ENCODE data around the gene KRTAP19-5. TPM values are rescaled to one million over a fixed set of nuclear protein-coding genes. Genes with fewer than 3 reads are reported as not detected.

Gene KRTAP19-5
- not detected in 2 replicates for total RNA-seq

DNA sequence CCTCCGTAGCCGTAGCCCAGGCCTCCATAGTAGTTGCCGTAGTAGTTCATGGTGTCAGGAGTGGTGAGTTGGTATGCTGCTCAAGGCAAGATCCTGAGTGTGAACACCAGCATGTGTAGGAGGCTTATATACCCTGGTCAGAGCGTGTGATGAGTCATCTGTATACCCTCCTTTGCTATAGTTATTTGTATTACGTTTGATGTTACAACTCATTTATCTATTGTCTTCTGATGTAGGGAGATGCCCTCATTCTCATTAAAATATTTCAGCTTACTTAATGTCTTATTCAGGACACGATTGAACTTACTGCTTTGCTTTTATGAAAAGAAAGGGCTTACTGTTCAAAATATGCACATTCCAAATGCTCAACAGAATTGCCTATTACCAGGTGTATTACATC is at the start of gene KRTAP19-5:
Gene KRTAP19-5 (minus strand): TSS at position 101 of the 400 bp plus-strand sequence. CDS start 51 bp downstream, at position 50.

DNA sequence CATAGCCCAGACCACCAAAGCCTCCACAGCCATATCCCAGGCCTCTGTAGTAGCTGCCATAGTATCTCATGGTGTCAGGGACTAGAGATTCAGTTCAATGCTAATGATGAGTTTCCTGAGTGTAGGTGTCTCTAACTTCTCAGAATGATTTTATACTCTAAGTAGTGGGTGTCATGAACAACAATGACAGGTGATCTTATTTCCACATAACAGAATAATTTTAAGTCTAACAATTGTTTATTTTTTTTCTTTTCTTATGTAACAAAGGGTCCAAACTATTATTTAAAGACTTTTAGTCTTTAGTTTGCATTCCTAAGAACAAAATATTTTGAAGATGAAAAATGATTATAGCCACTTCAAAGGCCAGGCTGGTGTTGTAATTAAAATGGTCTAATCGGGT is 39.8 kb upstream of the KRTAP19-5 start, which contains the start of gene KRTAP19-6:
Gene KRTAP19-6 (minus strand): TSS at position 101 of the 400 bp plus-strand sequence. CDS start 31 bp downstream, at position 70.

DNA sequence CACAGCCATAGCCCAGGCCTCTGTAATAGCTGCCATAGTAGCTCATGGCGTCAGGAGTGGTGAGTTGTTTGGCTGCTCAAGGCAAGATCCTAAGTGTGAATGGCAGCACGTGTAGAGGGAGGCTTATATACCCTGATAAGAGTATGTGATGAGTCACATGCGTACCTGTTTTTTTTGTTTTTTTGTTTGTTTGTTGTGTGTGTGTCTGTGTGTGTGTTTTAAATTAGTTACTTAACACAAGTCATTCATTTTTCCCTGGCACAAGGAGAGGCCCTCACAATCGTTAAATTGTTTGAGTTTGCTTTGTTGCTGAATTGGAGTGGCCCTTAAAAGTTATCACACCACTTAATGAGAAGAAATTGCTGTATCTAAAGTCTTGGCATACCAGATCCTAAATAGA is 4.9 kb downstream of the KRTAP19-5 start, which contains the start of gene KRTAP19-4:
Gene KRTAP19-4 (minus strand): TSS at position 101 of the 400 bp plus-strand sequence. CDS start 55 bp downstream, at position 46.

DNA sequence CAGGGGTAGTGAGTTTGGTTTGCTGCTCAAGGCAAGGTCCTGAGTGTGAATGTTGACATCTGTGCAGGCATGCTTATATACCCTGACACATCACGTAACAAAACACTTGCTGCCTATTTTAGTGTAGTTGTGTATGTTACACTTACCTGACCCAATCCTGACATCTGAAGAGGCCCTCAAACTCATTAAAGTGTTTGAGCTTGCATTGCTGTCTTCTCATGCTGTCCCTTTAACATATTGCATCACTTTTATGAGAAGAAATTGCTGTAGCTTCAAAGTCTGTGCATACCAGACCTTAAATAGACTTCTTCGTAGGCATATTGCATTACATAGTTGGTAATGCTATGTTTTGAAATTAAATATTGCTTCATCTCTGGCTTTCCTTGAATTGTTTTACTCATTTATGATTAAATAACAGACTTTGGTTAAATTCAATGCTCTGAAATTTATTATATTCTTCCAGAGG is 9.9 kb downstream of the KRTAP19-5 start, which contains the start of gene KRTAP19-3:
Gene KRTAP19-3 (minus strand): TSS at position 51 of the 466 bp plus-strand sequence. CDS start 56 bp downstream, outside the sequence.

DNA sequence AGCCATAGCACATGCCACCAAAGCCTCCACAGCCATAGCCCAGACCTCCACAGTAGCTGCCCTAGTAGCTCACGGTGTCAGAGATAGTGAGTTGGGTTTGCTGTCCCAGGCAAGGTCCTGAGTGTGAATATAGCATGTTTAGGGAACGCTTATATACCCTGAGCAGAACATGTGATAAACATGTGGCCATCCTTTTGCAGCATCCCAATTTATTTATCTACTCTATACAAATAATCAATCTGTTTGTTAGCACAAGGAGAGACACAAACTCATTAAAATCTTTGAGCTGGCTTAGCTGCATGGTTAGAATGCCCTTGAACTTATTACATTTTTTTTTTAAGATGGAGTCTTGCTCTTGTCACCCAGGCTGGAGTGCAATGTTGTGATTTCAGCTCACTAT is 14.6 kb downstream of the KRTAP19-5 start, which contains the start of gene KRTAP19-2:
Gene KRTAP19-2 (minus strand): TSS at position 101 of the 400 bp plus-strand sequence. CDS start 88 bp downstream, at position 13.

DNA sequence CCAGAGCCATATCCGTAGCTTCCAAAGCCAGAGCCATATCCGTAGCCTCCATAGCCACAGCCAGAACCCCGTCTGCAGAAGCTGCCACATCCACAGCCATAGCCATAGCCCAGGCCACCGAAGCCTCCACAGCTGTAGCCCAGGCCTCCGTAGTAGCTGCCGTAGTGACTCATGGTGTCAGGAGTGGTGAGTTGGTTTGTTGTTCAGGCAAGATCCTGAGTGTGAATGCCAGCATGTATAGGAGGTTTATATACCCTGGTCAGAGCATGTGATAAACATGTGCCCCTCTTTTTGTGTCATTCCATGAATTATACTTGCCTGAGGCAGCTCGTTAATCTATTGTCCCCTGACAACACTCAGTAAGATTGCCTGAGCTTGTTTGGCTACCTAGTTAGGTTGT is 21.8 kb downstream of the KRTAP19-5 start, which contains the start of gene KRTAP19-1:
Gene KRTAP19-1 (minus strand): TSS at position 223 of the 400 bp plus-strand sequence. CDS start 50 bp downstream, at position 173.

Other genes with a start within 250 kb of the KRTAP19-5 start
- not detected in 2 replicates for gene KRTAP24-1, start 219.2 kb downstream of the KRTAP19-5 start, total RNA-seq
- gene KRTAP25-1, start 212.6 kb downstream of the KRTAP19-5 start, total RNA-seq, result not detected in 2 replicates
- not detected in 2 replicates for gene KRTAP26-1, start 181.8 kb downstream of the KRTAP19-5 start, total RNA-seq
- not detected in 2 replicates for gene KRTAP27-1, start 164.4 kb downstream of the KRTAP19-5 start, total RNA-seq
- gene KRTAP23-1, start 153.5 kb downstream of the KRTAP19-5 start, total RNA-seq, result not detected in 2 replicates
- not detected in 2 replicates for gene KRTAP13-2, start 129.9 kb downstream of the KRTAP19-5 start, total RNA-seq
- gene KRTAP13-1, start 106.1 kb downstream of the KRTAP19-5 start, total RNA-seq, result not detected in 2 replicates
- not detected in 2 replicates for gene KRTAP13-3, start 76.2 kb downstream of the KRTAP19-5 start, total RNA-seq
- gene KRTAP13-4, start 71.9 kb downstream of the KRTAP19-5 start, total RNA-seq, result not detected in 2 replicates
- not detected in 2 replicates for gene KRTAP15-1, start 61.9 kb downstream of the KRTAP19-5 start, total RNA-seq
- not detected in 2 replicates for gene KRTAP19-1, start 21.8 kb downstream of the KRTAP19-5 start, total RNA-seq
- not detected in 2 replicates for gene KRTAP19-2, start 14.7 kb downstream of the KRTAP19-5 start, total RNA-seq
- not detected in 2 replicates for gene KRTAP19-3, start 10.1 kb downstream of the KRTAP19-5 start, total RNA-seq
- not detected in 2 replicates for gene KRTAP19-4, start 5.0 kb downstream of the KRTAP19-5 start, total RNA-seq
- not detected in 2 replicates for gene KRTAP19-6, start 39.7 kb upstream of the KRTAP19-5 start, total RNA-seq
- not detected in 2 replicates for gene KRTAP19-7, start 59.2 kb upstream of the KRTAP19-5 start, total RNA-seq
- not detected in 2 replicates for gene KRTAP22-2, start 88.3 kb upstream of the KRTAP19-5 start, total RNA-seq
- gene KRTAP6-3, start 90.3 kb upstream of the KRTAP19-5 start, total RNA-seq, result not detected in 2 replicates
- gene KRTAP6-2, start 96.8 kb upstream of the KRTAP19-5 start, total RNA-seq, result not detected in 2 replicates
- not detected in 2 replicates for gene KRTAP22-1, start 98.9 kb upstream of the KRTAP19-5 start, total RNA-seq
- not detected in 2 replicates for gene KRTAP6-1, start 111.8 kb upstream of the KRTAP19-5 start, total RNA-seq
- not detected in 2 replicates for gene KRTAP20-1, start 114.3 kb upstream of the KRTAP19-5 start, total RNA-seq
- not detected in 2 replicates for gene KRTAP20-4, start 118.5 kb upstream of the KRTAP19-5 start, total RNA-seq
- not detected in 2 replicates for gene KRTAP20-2, start 133.1 kb upstream of the KRTAP19-5 start, total RNA-seq
- gene KRTAP20-3, start 140.7 kb upstream of the KRTAP19-5 start, total RNA-seq, result not detected in 2 replicates
- not detected in 2 replicates for gene KRTAP21-3, start 216.6 kb upstream of the KRTAP19-5 start, total RNA-seq
- gene KRTAP21-2, start 245.1 kb upstream of the KRTAP19-5 start, total RNA-seq, result not detected in 2 replicates